Stimulated activated CD8-positive, alpha-beta memory T cell treated with anti-CD3 and anti-CD28 coated beads, Interleukin-2, amount 100 ng/mL, for 48 hours (primary cell): ENCODE data around the gene LSM14B.

Source experiments
- DNase-seq, 2 donors: peaks; one replicate each; pipeline ENCODE4 v3.0.0-alpha.2; 2020; ENCODE audit warnings: low read depth in 2 of 2

The LSM14B gene

GRCh38 chr20:62132421-62132820, 10.1 kb downstream of the LSM14B start:
- no peak for DNase-seq

- no peak for DNase-seq
Measured at GRCh38 chr20:62133051-62133845, 11.0 kb downstream of the LSM14B start.

- no peak for DNase-seq
Measured at GRCh38 chr20:62133864-62134263, 11.6 kb downstream of the LSM14B start.

GRCh38 chr20:62134735-62135231, 12.5 kb downstream of the LSM14B start:
- DNase-seq: no peak

- no peak for DNase-seq
Measured at GRCh38 chr20:62135573-62136266, 13.4 kb downstream of the LSM14B start.

GRCh38 chr20:62136283-62137091, 14.2 kb downstream of the LSM14B start:
- DNase-seq: peak in 1 of 2 donors; percentile 42

GRCh38 chr20:62137092-62137384, 14.8 kb downstream of the LSM14B start:
- no peak for DNase-seq

- DNase-seq: no peak
Measured at GRCh38 chr20:62137478-62138203, 15.4 kb downstream of the LSM14B start.

GRCh38 chr20:62138204-62138543, 15.9 kb downstream of the LSM14B start:
- DNase-seq: no peak

GRCh38 chr20:62138912-62139311, 16.6 kb downstream of the LSM14B start:
- DNase-seq: no peak

GRCh38 chr20:62139636-62140035, 17.4 kb downstream of the LSM14B start:
- DNase-seq: no peak

- DNase-seq: no peak
Measured at GRCh38 chr20:62141043-62141396, 18.7 kb downstream of the LSM14B start.

GRCh38 chr20:62141397-62142251, 19.3 kb downstream of the LSM14B start:
- no peak for DNase-seq

- DNase-seq: no peak
Measured at GRCh38 chr20:62142252-62143080, 20.2 kb downstream of the LSM14B start.

GRCh38 chr20:62143081-62143956, 21.0 kb downstream of the LSM14B start, which contains the start of the genes PSMA7 and SS18L1:
Gene PSMA7 (minus strand): TSS chr20:62143394. CDS start chr20:62143303, 91 bp downstream.
Gene SS18L1 (plus strand): TSS chr20:62143769. CDS start chr20:62143821, 52 bp downstream.
- peak; percentile 73 to 83 for DNase-seq

- DNase-seq: peak; percentile 58 to 64
Measured at GRCh38 chr20:62143957-62144825, 21.9 kb downstream of the LSM14B start.

GRCh38 chr20:62145688-62146018, 23.4 kb downstream of the LSM14B start:
- no peak for DNase-seq
